Immature natural killer cell (primary cell): ENCODE results near the gene AGPAT3. TPM values are rescaled to one million over a fixed set of nuclear protein-coding genes. Genes with fewer than 3 reads are reported as not detected.

Experiments used
- DNase-seq, 3 donors: peaks; one replicate each; pipeline ENCODE4 v3.0.0; 2022; ENCODE audit warnings: mixed read lengths in 1 of 3
- H3K27ac Mint-ChIP-seq, 6 donors: one replicate each; pipeline ENCODE4 v1.8.0; 2020; ENCODE audit warnings: mixed read lengths in 6 of 6, mild to moderate bottlenecking in 5 of 6, inconsistent platforms in 4 of 6, moderate library complexity in 3 of 6
- H3K27me3 Mint-ChIP-seq, 3 donors: one replicate each; pipeline ENCODE4 v1.8.0; 2020 to 2021; ENCODE audit warnings: low read depth in 3 of 3, mild to moderate bottlenecking in 3 of 3, mixed read lengths in 3 of 3, moderate library complexity in 3 of 3, inconsistent platforms in 1 of 3
- H3K36me3 Mint-ChIP-seq, 3 donors: one replicate each; pipeline ENCODE4 v1.8.0; 2020; ENCODE audit warnings: mixed read lengths in 3 of 3, inconsistent platforms in 2 of 3, mild to moderate bottlenecking in 2 of 3
- H3K4me1 Mint-ChIP-seq, 2 donors: one replicate each; pipeline ENCODE4 v1.8.0; 2020; ENCODE audit warnings: inconsistent platforms in 2 of 2, mild to moderate bottlenecking in 2 of 2, mixed read lengths in 2 of 2, moderate library complexity in 1 of 2
- H3K4me3 Mint-ChIP-seq, 5 donors: one replicate each; pipeline ENCODE4 v1.8.0; 2020; ENCODE audit warnings: mild to moderate bottlenecking in 5 of 5, mixed read lengths in 5 of 5, inconsistent platforms in 3 of 5, moderate library complexity in 3 of 5
- H3K9me3 Mint-ChIP-seq, 6 donors: one replicate each; pipeline ENCODE4 v1.8.0; 2020; ENCODE audit warnings: mild to moderate bottlenecking in 6 of 6, mixed read lengths in 6 of 6, inconsistent platforms in 4 of 6, moderate library complexity in 3 of 6
- polyA plus RNA-seq, 3 donors: library from polyadenylated mRNA; unstranded; fragments of 300-500 nt; fragmentation: Illumina TruSeq; gene quantifications; one replicate each; pipeline ENCODE4 v1.2.3, GENCODE V29; 2021

Gene AGPAT3
- polyA plus RNA-seq, 3 donors from 2014 or later = 5.6 to 11.8 (median 9.5) TPM

GRCh38 chr21:43861706-43862105 is 3.3 kb upstream of the AGPAT3 start:
- peaks cover 11 to 14% of the 10 kb centered on the region in 2 donors for H3K4me1 Mint-ChIP-seq
- no peak overlapping the region for H3K4me3 Mint-ChIP-seq
- DNase-seq = no peak
- H3K9me3 Mint-ChIP-seq = no peaks in the 10 kb centered on the region
- no peak overlapping the region for H3K27ac Mint-ChIP-seq
- H3K36me3 Mint-ChIP-seq = no peaks in the 10 kb centered on the region
- H3K27me3 Mint-ChIP-seq = peaks cover 0 to 7% (median 3%) of the 10 kb centered on the region in 3 donors

DNA sequence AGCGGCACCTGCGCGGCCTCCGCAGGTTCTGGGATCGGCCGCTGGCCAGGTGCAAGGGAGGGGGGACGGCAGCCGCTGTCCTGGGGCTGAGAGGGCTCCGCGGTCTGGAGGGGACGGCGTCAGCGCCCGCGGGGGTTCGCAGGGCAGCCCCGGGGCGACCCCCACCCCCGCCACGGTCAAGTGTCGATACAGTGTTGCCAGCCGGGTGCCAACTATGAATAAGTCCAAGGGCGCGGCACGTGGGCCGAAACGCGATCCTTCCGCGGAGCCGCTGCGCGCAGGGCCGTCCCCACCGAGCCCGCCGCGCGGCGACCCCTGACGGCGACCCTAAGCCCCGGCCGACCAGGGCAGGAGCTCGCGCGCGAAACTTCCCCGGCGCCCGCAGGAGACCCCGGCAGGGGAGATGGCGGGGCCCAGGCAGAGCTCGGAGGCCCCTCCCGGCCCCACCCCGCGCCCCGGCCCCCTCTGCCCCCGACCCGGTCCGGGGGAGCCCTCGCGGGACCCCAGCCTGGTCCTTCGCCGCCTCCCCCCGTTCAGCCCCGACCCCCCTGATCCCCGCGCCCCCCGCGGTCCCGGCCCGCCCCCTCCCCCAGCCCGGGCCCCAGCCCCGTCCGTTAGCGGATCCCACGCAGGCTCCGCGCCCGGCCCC is 586 bp upstream of the AGPAT3 start:
- H3K9me3 Mint-ChIP-seq = no peaks in the 10 kb centered on the region
- peak in 2 of 3 donors; percentile 25 for DNase-seq
- H3K4me1 Mint-ChIP-seq = peaks cover 32 to 41% of the 10 kb centered on the region in 2 donors
- H3K27ac Mint-ChIP-seq = no peak overlapping the region
- peaks cover 0 to 9% (median 3%) of the 10 kb centered on the region in 3 donors for H3K27me3 Mint-ChIP-seq
- H3K4me3 Mint-ChIP-seq = peak overlapping the region in 1 of 5 donors; percentile 83
- H3K36me3 Mint-ChIP-seq = peaks cover 0 to 3% (median 0%) of the 10 kb centered on the region in 3 donors

DNA sequence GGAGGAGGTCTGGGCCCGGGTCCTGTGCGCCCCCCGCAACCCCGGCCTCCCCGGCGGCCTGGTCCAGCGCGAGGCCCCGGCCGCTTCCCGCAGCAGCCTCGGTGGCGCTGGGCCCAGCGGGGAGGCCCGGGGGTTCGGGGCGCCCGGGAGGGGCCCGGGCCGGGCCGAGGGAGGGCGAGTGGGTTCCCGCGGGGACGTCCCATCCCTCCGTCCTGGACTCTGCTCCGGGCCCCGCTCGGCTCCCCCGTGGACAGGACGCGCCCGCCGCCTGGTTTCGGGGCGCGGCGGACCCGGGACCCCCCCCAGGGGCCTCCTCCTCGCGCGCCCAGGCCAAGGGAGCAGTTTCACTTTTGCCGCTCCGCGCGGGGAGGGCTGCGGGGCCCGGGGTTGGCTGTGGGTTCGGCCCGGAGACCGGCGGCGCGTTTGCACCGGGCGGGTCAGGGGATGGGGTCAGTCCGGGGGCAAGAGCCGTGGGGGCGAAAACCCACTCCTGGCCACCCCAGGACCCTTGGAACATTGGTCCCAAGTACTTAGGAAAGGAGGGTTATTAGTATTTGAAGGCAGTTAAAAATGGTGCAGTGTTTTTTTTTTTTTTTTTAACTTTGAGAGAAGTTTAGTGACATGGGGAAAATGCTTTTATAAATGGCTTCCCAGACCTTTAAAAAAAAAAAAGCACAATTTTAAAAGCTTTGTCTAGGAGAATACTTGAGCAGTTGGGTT is 677 bp downstream of the AGPAT3 start:
- Mint-ChIP-seq H3K9me3 (no peaks in the 10 kb centered on the region), H3K36me3 (peaks cover 0 to 3% (median 0%) of the 10 kb centered on the region in 3 donors), H3K27ac (peak overlapping the region; percentile 32 to 73 (median 63)), H3K27me3 (peaks cover 0 to 9% (median 3%) of the 10 kb centered on the region in 3 donors), H3K4me1 (peaks cover 32 to 42% of the 10 kb centered on the region in 2 donors), H3K4me3 (peak overlapping the region; percentile 67 to 85 (median 80))
- peak; percentile 58 to 66 (median 62) for DNase-seq

DNA sequence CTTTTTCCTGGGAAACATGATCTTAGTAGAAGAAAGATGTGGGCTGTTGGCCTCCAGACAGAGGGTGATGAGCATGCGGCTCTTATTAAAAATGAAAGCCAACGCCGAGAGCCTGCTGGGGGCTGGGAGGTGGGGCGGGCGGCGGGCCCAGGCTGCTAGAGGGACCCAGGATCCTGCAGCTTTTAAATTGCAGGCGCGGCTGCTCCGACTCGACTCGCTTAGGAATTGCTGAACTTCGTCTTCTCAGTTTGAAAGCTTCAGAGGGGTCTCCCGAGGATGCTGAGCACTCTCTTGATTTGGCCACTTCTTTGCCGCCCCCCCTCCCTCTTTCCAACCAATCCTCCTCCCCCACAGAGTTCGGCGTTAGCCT is 1.2 kb downstream of the AGPAT3 start:
- Mint-ChIP-seq H3K36me3 (peaks cover 0 to 4% (median 3%) of the 10 kb centered on the region in 3 donors), H3K27ac (peak overlapping the region; percentile 32 to 73 (median 64)), H3K4me3 (peak overlapping the region; percentile 67 to 85 (median 80)), H3K9me3 (no peaks in the 10 kb centered on the region), H3K4me1 (peaks cover 32 to 48% of the 10 kb centered on the region in 2 donors), H3K27me3 (peaks cover 0 to 9% (median 3%) of the 10 kb centered on the region in 3 donors)
- peak in 1 of 3 donors; percentile 20 for DNase-seq

GRCh38 chr21:43866659-43867331 is 1.8 kb downstream of the AGPAT3 start:
- H3K4me3 Mint-ChIP-seq = peak overlapping the region; percentile 67 to 85 (median 80)

DNA sequence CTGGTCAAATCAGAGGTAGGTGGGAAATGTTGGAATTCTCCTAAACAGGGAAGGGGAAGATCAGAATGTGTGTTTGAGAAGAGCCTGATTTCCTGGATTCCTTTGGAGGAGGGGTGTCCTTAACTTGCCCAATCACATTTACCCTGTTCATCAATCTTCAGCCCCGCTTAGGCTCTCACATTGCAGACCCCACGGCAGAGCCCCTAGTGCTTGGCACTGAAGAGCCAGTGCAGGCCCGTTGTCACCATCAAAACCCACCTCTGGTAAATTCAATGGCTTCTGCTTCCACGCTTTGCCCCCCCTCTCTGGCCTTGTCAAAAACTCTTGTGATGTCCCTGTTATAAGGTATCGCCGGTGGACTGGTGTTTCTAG is 2.3 kb downstream of the AGPAT3 start:
- H3K9me3 Mint-ChIP-seq = no peaks in the 10 kb centered on the region
- H3K27me3 Mint-ChIP-seq = peaks cover 0 to 9% (median 3%) of the 10 kb centered on the region in 3 donors
- peaks cover 32 to 53% of the 10 kb centered on the region in 2 donors for H3K4me1 Mint-ChIP-seq
- H3K4me3 Mint-ChIP-seq = peak overlapping the region; percentile 27 to 83 (median 78)
- DNase-seq = no peak
- H3K27ac Mint-ChIP-seq = peak overlapping the region in 5 of 6 donors; percentile 32 to 76 (median 44)
- peaks cover under 1 to 4% (median 3%) of the 10 kb centered on the region in 3 donors for H3K36me3 Mint-ChIP-seq

More at GRCh38 chr21:43866659-43867331, 1.8 kb downstream of the AGPAT3 start:
- peaks cover 32 to 52% of the 10 kb centered on the region in 2 donors for H3K4me1 Mint-ChIP-seq
- H3K9me3 Mint-ChIP-seq = no peaks in the 10 kb centered on the region
- no peak for DNase-seq
- peak overlapping the region; percentile 42 to 76 (median 67) for H3K27ac Mint-ChIP-seq
- peaks cover 0 to 9% (median 3%) of the 10 kb centered on the region in 3 donors for H3K27me3 Mint-ChIP-seq
- peaks cover 0 to 4% (median 3%) of the 10 kb centered on the region in 3 donors for H3K36me3 Mint-ChIP-seq

GRCh38 chr21:43867948-43868347 is 2.9 kb downstream of the AGPAT3 start:
- H3K27me3 Mint-ChIP-seq = peaks cover 0 to 9% (median 3%) of the 10 kb centered on the region in 3 donors
- peaks cover 35 to 59% of the 10 kb centered on the region in 2 donors for H3K4me1 Mint-ChIP-seq
- DNase-seq = no peak
- H3K9me3 Mint-ChIP-seq = no peaks in the 10 kb centered on the region
- peaks cover 3 to 9% (median 5%) of the 10 kb centered on the region in 3 donors for H3K36me3 Mint-ChIP-seq
- H3K4me3 Mint-ChIP-seq = peak overlapping the region; percentile 1 to 80 (median 60)
- H3K27ac Mint-ChIP-seq = peak overlapping the region in 5 of 6 donors; percentile 13 to 56 (median 51)

- peaks cover 3 to 9% (median 5%) of the 10 kb centered on the region in 3 donors for H3K36me3 Mint-ChIP-seq
- no peak overlapping the region for H3K4me3 Mint-ChIP-seq
- peaks cover 0 to 8% (median 3%) of the 10 kb centered on the region in 3 donors for H3K27me3 Mint-ChIP-seq
- H3K27ac Mint-ChIP-seq = peak overlapping the region in 3 of 6 donors; percentile 22 to 56 (median 51)
- no peaks in the 10 kb centered on the region for H3K9me3 Mint-ChIP-seq
- DNase-seq = no peak
- peaks cover 34 to 58% of the 10 kb centered on the region in 2 donors for H3K4me1 Mint-ChIP-seq
Measured at GRCh38 chr21:43868461-43868860, 3.4 kb downstream of the AGPAT3 start.

- H3K36me3 Mint-ChIP-seq = peaks cover 3 to 9% (median 5%) of the 10 kb centered on the region in 3 donors
- H3K4me3 Mint-ChIP-seq = no peak overlapping the region
- DNase-seq = no peak
- peaks cover 0 to 5% (median 3%) of the 10 kb centered on the region in 3 donors for H3K27me3 Mint-ChIP-seq
- no peak overlapping the region for H3K27ac Mint-ChIP-seq
- H3K4me1 Mint-ChIP-seq = peaks cover 36 to 60% of the 10 kb centered on the region in 2 donors
- H3K9me3 Mint-ChIP-seq = no peaks in the 10 kb centered on the region
Measured at GRCh38 chr21:43869486-43870325, 4.7 kb downstream of the AGPAT3 start.

DNA sequence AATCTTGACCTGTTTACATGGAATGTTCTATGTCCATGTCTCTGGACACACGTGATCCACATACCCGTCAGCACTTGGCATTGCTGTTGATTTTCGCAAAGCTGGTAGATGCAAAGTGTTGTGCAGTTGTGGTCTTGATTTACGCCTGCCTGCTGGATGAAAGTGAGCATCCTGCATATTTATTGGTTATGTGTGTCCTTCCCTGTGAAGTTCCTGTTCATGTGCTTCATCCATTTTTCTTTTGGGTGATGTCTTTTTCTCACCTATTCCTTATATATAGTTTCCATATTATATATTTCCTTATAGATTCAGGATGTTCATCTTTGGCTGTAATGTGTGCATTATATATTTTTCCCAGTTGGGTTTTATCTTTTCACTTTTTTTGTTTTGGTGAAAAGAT is 6.5 kb downstream of the AGPAT3 start:
- H3K27ac Mint-ChIP-seq = no peak overlapping the region
- H3K4me3 Mint-ChIP-seq = no peak overlapping the region
- no peaks in the 10 kb centered on the region for H3K9me3 Mint-ChIP-seq
- peaks cover 0 to 4% (median 0%) of the 10 kb centered on the region in 3 donors for H3K27me3 Mint-ChIP-seq
- H3K36me3 Mint-ChIP-seq = peaks cover 7 to 13% (median 9%) of the 10 kb centered on the region in 3 donors
- DNase-seq = no peak
- H3K4me1 Mint-ChIP-seq = peaks cover 30 to 55% of the 10 kb centered on the region in 2 donors

DNA sequence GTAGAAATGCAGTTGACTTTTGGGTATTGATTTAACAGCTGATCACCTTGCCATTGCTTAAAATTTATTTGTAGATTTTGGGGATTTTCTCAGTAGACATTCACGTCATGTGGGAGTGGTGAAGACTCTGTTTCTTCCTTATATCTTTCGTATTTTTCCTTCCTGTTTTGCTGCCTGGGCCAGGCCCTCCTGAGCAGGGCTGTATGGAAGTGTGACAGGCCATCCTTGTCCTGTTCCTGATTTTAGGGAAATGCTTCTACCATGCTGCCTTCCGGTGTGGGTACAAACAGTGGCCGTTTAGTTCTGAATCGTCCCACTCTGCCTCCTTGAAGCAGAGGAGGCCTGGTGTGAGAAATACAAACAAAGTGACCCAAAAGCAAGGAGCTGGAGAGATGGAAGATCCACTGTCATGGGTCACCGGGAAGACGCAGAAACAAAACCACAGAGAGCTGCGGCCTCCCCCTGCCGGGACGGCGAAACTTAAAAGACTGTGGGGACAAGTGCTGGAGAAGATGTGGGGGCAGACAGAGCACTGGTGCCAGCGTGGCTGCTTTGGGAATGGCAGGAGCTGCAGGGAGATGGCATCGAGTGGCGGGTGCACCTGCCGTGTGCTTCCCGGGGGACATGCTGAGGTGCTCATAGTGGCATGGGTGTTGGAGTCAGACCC is 7.6 kb downstream of the AGPAT3 start:
- H3K4me3 Mint-ChIP-seq = no peak overlapping the region

GRCh38 chr21:43873673-43874072 is 8.7 kb downstream of the AGPAT3 start:
- no peaks in the 10 kb centered on the region for H3K9me3 Mint-ChIP-seq
- DNase-seq = no peak
- H3K4me1 Mint-ChIP-seq = peaks cover 14 to 33% of the 10 kb centered on the region in 2 donors
- H3K27ac Mint-ChIP-seq = no peak overlapping the region
- H3K27me3 Mint-ChIP-seq = peaks cover 0 to 1% (median 0%) of the 10 kb centered on the region in 3 donors
- no peak overlapping the region for H3K4me3 Mint-ChIP-seq
- H3K36me3 Mint-ChIP-seq = peaks cover 7 to 13% (median 12%) of the 10 kb centered on the region in 3 donors

More for the DNA sequence above, 7.6 kb downstream of the AGPAT3 start:
- Mint-ChIP-seq H3K4me1 (peaks cover 18 to 43% of the 10 kb centered on the region in 2 donors), H3K9me3 (no peaks in the 10 kb centered on the region), H3K36me3 (peaks cover 7 to 13% (median 9%) of the 10 kb centered on the region in 3 donors), H3K27ac (no peak overlapping the region), H3K27me3 (peaks cover 0 to 1% (median 0%) of the 10 kb centered on the region in 3 donors)
- DNase-seq = no peak
